Activated CD4-positive, alpha-beta T cell treated with anti-CD3 and anti-CD28 coated beads for 48 hours (primary cell): ENCODE measurements around the gene MAP7.

Experiments used
- DNase-seq: peaks from one replicate; pipeline ENCODE4 v3.0.0-alpha.2; 2020

MAP7 gene

GRCh38 chr6:136527831-136528230 lies 22.4 kb downstream of the MAP7 start:
- DNase-seq = no peak

DNA sequence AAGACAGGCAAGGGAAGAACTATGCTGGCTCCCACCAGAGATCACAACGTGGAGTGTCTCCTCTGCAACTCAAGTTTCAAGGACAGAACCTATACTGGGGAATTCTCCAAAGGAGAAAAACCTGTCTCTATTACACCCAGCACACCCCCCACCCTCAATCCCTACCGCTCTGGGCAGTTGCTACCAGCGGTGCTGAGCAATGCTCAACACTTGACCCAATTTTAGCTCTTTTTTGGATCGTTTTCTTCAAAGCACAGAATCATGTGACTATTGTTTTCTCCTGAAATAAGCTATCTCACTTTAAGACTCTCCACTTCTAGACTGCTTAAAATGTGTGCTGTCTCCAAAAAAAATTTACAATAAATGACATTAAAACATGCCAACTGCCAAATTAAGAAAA lies 23.3 kb downstream of the MAP7 start:
- DNase-seq = no peak

GRCh38 chr6:136526196-136526930 lies 23.9 kb downstream of the MAP7 start:
- DNase-seq = peak; percentile 64

DNA sequence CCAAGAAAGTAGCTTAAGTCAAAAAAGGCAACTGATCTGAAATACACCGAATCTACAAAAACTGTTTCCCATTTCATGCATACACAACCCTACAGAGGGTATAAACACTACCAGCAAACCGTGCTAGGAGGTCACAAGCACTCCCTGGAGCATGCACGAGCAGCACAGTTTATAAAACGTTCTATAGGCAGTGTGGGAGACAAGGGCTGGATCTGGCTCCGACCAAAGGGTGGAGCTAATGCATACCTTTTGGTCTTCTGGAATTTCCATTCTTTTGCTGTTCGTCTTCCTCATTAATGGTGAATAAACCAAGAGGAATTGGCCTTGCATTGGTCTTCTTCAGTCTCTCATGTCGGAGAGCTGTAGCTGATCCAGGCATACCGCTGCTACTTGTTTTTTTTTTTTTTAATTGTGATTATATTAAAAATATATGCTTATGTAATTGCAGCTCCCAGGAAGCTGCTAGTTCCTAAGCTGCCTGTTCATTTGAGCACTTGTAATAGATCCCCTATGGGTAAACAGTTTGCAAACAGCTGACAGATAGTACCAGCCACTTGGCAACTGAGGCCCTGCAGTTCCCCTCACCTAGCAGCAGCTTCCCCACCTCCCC lies 24.5 kb downstream of the MAP7 start:
- no peak for DNase-seq

GRCh38 chr6:136524936-136525413 lies 25.2 kb downstream of the MAP7 start:
- DNase-seq = no peak

GRCh38 chr6:136524339-136524935 lies 25.8 kb downstream of the MAP7 start:
- no peak for DNase-seq

GRCh38 chr6:136523196-136523595 lies 27.0 kb downstream of the MAP7 start:
- DNase-seq = no peak

DNA sequence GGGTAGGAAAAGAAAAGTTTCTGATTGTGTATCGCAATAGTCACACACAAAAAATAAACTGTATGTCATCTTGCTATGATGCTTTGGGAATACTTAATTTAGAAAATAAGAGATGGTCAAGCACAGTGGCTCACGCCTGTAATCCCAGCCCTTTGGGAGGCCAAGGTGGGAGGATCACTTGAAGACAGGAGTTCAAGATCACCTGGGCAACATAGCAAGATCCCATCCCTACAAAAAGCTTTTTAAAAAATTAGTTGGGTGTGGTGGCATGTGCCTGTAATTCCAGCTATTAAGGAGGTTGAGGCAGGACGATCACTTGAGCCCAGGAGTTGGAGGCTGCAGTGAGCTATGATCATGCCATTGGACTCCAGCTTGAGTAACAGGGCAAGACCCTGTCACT lies 27.6 kb downstream of the MAP7 start:
- DNase-seq = no peak

GRCh38 chr6:136521911-136522310 lies 28.3 kb downstream of the MAP7 start:
- no peak for DNase-seq

DNA sequence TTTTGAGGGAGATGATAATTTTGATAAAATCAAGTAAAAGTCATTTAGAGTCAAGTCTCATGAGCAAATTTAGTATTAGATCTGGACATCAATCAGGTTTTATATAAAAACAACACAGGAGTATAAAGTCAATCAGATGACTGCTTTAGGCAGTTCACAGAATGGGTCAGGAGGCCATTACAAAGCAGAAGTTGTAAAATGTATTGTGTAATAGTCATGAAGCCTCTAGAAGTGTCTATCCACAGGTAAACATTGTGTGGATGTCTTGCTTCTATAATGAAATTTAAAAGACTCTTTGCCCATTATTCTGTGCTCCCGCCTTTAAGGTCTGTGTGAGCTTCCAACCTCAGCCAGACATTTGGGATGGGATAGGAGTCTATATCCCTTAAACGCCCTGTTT lies 28.8 kb downstream of the MAP7 start:
- DNase-seq = no peak

DNA sequence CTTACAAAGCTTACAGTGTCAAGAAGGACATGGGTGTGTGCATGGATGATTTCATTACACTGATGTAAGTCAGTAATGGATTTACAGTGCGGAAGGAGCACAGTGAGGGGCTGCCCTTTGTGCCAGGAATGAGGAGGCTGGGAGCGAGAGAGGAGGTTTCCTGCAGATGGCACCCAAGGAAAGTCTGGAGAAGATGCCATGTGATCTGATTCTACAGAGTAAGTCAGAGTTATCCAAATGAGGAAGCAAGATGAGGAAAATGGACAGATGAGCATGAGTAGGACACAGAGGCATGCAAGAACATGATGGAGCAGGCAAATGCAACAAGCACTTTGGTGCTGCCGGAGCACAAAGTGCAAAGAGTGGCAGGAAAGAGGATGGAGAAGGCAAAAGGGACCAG lies 29.7 kb downstream of the MAP7 start:
- no peak for DNase-seq

DNA sequence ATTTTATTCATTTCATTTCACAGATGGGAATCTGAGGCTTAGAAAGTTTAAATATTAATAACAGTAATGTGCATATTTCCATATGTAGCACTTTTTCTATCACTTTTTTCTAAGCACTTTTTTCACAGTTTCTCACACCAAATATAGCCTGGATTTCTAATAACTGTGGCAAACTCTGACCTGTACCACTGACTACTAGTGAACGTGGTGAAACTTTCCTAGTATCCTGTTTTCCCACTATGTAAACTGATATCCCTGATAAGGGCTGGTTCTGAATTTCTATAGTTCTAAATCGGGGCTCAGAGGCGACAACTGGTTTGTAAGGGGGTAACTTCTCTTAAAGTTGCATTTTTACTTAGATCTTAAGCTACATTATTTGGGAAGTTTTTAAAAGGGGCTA lies 32.6 kb downstream of the MAP7 start:
- DNase-seq = no peak

DNA sequence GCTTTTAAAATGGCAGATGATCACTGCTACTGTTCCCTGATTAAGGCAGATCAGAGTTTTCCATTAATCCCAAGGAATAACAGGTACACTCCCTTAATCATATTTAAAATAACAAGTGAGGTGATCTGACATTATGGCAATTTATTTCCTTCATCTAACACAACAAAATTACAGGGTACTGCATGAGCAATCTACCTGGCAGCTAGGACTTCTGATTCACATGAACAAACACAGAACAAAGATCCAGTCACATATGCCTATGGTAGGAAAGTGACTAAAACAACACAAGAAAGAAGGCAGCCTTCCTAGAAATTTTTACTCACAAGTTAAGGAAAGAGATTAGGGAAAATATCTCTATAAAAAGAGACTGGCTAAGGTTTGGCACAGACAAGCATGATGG lies 33.2 kb downstream of the MAP7 start:
- DNase-seq = no peak

- no peak for DNase-seq
Observed at GRCh38 chr6:136514591-136514990, 35.6 kb downstream of the MAP7 start.

DNA sequence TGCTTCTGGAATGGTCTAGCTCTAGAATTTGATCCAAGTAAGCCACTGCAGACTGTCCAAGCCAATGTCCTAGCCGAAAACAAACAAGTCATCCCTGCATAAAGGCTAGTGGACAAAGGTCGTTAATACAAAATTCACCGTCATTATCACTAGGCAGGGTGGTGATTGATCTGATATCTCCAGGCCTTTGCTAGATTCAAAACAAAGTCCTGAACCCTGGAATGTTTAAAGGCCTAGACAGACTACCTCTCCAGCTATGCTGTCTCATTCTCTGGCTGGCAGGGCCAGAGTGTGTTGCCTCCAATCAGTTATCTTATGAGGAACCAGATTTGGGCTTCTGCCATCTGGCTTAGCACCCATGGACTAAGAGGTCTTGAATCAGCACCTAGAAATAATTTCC lies 38.3 kb downstream of the MAP7 start:
- DNase-seq = no peak

DNA sequence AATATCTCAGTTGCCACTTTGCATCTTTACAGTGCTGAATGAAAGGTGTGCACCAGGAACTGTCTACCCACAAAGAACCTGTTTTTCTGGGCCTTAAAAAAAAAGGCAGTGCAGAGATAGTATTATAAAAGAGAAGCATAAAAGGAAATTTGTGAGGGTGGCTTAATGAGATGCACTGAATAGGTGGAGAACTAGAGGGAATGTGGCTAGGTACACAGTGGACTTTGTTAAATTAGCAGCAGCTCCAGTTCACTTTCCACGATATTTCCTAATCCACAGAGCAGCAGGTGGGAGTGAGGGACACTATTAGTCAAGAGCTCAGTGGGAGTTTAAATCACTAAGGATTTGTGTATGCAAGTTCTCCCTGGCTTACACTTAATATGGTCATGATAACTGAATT lies 38.8 kb downstream of the MAP7 start:
- DNase-seq = no peak

DNA sequence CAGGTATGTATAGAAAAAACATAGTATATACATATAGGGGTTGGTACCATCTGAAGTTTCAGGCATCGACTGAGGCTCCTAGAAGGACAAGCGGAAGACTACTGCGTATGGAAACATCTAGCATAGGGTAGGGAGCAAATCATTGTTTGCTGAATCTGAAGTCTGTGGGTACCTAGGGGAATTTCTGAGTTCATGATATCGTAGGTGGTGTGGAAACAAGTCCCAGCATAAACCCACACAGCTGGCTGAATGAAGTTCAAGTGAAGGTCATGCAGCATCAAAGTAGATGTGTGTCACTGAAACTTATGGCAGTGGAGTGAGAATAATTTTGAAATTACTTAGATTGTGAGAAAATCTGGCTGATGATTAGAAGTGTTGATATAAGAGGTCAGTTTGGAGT lies 39.4 kb downstream of the MAP7 start:
- DNase-seq = peak; percentile 43

DNA sequence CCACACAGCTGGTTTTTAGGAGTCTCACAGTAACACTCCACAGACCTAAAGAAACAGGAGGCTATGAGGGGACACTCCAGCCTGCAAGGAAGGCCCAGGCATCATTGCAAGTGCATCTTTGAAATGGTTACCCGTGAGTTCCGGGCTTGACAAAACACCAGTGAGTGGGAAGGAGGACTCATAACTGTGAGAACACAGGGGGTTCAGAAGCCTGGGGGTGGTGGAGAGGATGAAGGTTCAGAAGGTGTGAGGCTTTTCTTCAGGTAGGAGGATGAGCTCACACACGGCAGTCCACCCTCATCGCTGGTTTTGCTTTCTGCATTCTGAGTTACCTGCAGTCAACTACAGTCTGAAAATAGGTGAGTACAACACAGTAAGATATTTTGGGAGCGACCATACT lies 39.9 kb downstream of the MAP7 start:
- peak; percentile 51 for DNase-seq

GRCh38 chr6:136508725-136509392 lies 41.4 kb downstream of the MAP7 start:
- no peak for DNase-seq

DNA sequence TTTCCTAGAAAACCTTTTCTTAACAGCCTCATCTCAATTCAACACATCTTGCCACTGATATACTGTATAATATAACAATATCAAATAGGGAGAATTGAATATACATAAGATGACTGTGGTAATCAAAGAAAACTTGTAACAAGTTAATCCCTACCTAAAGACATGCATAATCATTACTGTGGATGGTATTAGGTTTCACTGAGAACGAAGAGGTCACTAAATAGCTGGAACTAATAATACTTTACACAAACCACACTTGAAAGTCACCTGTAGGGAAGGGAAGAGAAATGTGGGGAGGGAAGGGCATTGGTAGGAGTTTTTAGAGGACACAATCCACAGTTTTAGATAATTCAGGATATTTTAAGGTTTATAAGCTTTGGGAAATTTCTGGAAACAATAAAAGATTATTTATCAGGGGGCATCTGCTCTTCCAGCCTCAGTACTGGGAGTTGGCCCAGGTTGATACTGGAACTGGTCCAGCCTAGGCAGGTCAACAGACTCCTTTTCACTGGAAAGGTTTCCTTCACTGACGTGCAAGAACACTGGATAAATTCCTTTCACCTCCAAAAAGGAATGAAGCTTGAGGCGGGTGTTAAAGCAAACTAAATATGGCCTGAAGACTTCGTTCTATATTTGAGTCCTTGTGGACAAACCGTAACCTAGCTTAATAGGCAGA lies 44.0 kb downstream of the MAP7 start:
- DNase-seq = no peak

- no peak for DNase-seq
Observed at GRCh38 chr6:136503303-136504029, 46.8 kb downstream of the MAP7 start.

GRCh38 chr6:136502786-136503185 lies 47.4 kb downstream of the MAP7 start:
- no peak for DNase-seq

- DNase-seq = no peak
Observed at GRCh38 chr6:136501514-136501913, 48.7 kb downstream of the MAP7 start.
